Adrenal gland (tissue), 12 donors: ENCODE measurements around the gene COG7. TPM values are rescaled to one million over a fixed set of nuclear protein-coding genes. Genes with fewer than 3 reads are reported as not detected.

Experiments used
- DNase-seq, 7 donors: peaks; one replicate each; pipeline ENCODE4 v3.0.0-alpha.2; 2019 to 2020
- H3K27ac ChIP-seq, 5 donors: fragments of 200-600 bp; sonication (generic) in 4 of 5; 1 replicate in 3 of 5; 2 replicates in 2 of 5; pipeline versions ENCODE4 v1.5.1 to v1.8.0; 2016 to 2020; ENCODE audit warnings: mild to moderate bottlenecking in 1 of 5
- H3K27me3 ChIP-seq: fragments of 200-600 bp; 2 replicates; pipeline ENCODE4 v1.8.0; 2021
- H3K36me3 ChIP-seq, 2 donors: fragments of 200-600 bp; replicated peaks in 1 of 2; 1 replicate in 1 of 2; 2 replicates in 1 of 2; pipeline versions ENCODE4 v1.5.1 to v1.8.0; 2018 to 2022
- H3K4me1 ChIP-seq, 2 donors: fragments of 200-600 bp; replicated peaks in 1 of 2; 1 replicate in 1 of 2; 2 replicates in 1 of 2; pipeline versions ENCODE4 v1.5.1 to v1.8.0; 2018 to 2021
- H3K4me3 ChIP-seq, 4 donors: fragments of 200-600 bp; sonication (generic) in 3 of 4; one replicate each; pipeline ENCODE4 v1.5.1; 2016 to 2018
- H3K9me3 ChIP-seq, 3 donors: fragments of 200-600 bp; sonication (generic) in 1 of 3; replicated peaks in 1 of 3; 1 replicate in 2 of 3; 2 replicates in 1 of 3; pipeline versions ENCODE4 v1.5.1 to v1.8.0; 2016 to 2021
- POLR2A ChIP-seq, 2 donors: fragments of 450-650 bp; IDR thresholded peaks; one replicate each; pipeline ENCODE4 v1.6.1; 2017; ENCODE audit warnings: antibody characterized with exemption in 2 of 2, mild to moderate bottlenecking in 2 of 2, moderate library complexity in 1 of 2
- WGBS, 4 donors: extraction: QIAGEN DNeasy Blood & Tissue Kit in 2 of 4; methylation state at CpG; one replicate each; pipeline versions ENCODE4 v1.1.5 to v1.1.7; 2013 to 2017; 5-methylcytosine and 5-hydroxymethylcytosine counted together
- intact Hi-C, 2 donors: fragments of 100-400 bp; cut with DNase I; formaldehyde crosslinking; loops; one replicate each; pipeline versions ENCODE4 v1.14.1 to v1.15.0; 2022 to 2023
- polyA plus RNA-seq, 3 donors: library from polyadenylated mRNA; stranded (reverse); fragments of 200-250 nt in 2 of 3; fragments of 350-450 nt in 1 of 3; fragmentation: Illumina TruSeq in 1 of 3; extraction: RNeasy Lipid Tissue Mini Kit (QIAGEN cat#74804) in 1 of 3; gene quantifications; one replicate each; pipeline ENCODE4 v1.2.3, GENCODE V29; 2013 to 2014
- total RNA-seq, 9 donors: library from RNA; depleted of rRNA in 4 of 9; stranded (reverse); fragments of >200 nt in 4 of 9; fragments of 120-200 nt in 1 of 9; fragmentation: NEBNext Ultra II Directional in 1 of 9; extraction: Animal tissue kit (Norgen Biotek cat#: 25700) in 1 of 9; gene quantifications; one replicate each; pipeline versions ENCODE4 v1.1.0 to v1.2.4, GENCODE V29; 2013 to 2023
- TF ChIP-seq, protein P1 (sequence below), 6 experiments: fragments of 450-650 bp in 4 of 6; fragments of 200-600 bp in 2 of 6; sonication (generic) in 1 of 6; IDR thresholded peaks; 1 replicate in 5 of 6; 2 replicates in 1 of 6; pipeline versions ENCODE4 v1.5.1 to v1.8.0; 2016 to 2021; ENCODE audit warnings: antibody characterized with exemption in 6 of 6, mild to moderate bottlenecking in 2 of 6, moderate library complexity in 1 of 6
- donor health status: healthy with polysubstance abuse.
- donor health status: Bipolar disorder and iron deficiency.
- donor health status: DM: yes; HTN: yes; CAD: no.
- donor health status: DM: no; HTN: no; CAD: no.
- donor health status: DM: no; HTN: no; CAD: no.
- donor health status: DM: yes; HTN: yes; CAD: no.

Gene COG7
- total and polyA plus RNA-seq, 12 donors: 10.7 to 50.1 (median 21.4) TPM

DNA sequence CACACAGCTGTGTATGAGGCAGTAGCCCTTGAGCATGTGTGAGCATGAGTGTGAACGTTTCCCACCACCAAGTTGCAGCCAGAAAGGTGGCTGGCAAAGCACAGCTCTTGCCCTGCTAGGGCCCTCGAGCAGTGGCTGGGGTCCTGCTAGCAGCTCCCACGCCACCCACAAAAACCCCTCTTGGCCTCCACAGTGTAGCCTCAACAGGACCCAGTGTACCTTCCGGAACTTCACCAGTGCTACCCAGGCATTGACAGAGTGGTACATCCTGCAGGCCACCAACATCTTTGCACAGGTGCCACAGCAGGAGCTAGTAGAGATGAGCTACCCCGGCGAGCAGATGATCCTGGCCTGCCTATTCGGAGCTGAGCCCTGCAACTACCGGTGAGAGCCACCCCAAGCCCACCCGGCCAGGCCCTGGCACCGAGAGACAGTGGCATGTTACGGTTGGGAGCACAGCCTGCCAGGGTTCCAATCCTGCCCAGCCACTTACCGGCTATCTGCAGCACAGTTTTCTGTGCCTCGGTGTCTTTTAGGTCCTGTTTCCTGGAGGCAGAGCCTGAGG, 97.8 kb downstream of the COG7 start:
- Histone ChIP-seq H3K27ac (no peak overlapping the region), H3K4me1 (no peaks in the 10 kb centered on the region), H3K36me3 (no peaks in the 10 kb centered on the region), H3K4me3 (no peak overlapping the region), H3K9me3 (no peaks in the 10 kb centered on the region), H3K27me3 (no peaks in the 10 kb centered on the region)
- intact Hi-C loops: no loop called here
- WGBS, 4 donors: 86 to 94% (median 91%) methylated on average over 7 to 13 of the region's 13 CpGs
- TF ChIP-seq POLR2A (IDR thresholded peaks at IDR 0.05): no peak
- TF ChIP-seq, protein P1, sequence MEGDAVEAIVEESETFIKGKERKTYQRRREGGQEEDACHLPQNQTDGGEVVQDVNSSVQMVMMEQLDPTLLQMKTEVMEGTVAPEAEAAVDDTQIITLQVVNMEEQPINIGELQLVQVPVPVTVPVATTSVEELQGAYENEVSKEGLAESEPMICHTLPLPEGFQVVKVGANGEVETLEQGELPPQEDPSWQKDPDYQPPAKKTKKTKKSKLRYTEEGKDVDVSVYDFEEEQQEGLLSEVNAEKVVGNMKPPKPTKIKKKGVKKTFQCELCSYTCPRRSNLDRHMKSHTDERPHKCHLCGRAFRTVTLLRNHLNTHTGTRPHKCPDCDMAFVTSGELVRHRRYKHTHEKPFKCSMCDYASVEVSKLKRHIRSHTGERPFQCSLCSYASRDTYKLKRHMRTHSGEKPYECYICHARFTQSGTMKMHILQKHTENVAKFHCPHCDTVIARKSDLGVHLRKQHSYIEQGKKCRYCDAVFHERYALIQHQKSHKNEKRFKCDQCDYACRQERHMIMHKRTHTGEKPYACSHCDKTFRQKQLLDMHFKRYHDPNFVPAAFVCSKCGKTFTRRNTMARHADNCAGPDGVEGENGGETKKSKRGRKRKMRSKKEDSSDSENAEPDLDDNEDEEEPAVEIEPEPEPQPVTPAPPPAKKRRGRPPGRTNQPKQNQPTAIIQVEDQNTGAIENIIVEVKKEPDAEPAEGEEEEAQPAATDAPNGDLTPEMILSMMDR (IDR thresholded peaks at IDR 0.05): no peak
- no peak for DNase-seq

DNA sequence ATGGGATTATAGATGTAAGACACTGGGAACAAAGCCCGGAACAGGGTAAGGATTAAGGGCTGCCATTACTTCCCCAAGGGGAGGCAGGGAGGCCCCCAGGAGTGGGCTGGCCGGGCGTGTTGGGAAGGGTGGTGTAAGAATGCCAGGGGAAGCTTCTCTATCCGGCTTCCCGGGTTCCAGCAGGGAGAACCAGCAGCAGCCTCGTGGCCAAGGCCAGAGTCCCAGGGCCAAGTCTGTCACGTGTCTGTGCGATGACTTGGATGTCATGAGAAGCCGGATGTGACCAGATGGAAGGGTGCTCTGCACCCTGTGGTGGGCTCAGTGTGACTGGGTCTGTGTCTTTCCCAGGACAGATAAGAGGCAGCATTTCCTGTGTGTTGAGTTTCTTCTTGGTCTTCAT, 98.7 kb downstream of the COG7 start:
- Histone ChIP-seq H3K27me3 (no peaks in the 10 kb centered on the region), H3K27ac (no peak overlapping the region), H3K36me3 (no peaks in the 10 kb centered on the region), H3K4me1 (no peaks in the 10 kb centered on the region), H3K4me3 (no peak overlapping the region), H3K9me3 (no peaks in the 10 kb centered on the region)
- TF ChIP-seq POLR2A (IDR thresholded peaks at IDR 0.05): no peak
- TF ChIP-seq, protein P1 (IDR thresholded peaks at IDR 0.05): no peak
- no peak for DNase-seq
- WGBS, 4 donors: 37 to 70% (median 59%) methylated on average over 3 to 9 of the region's 9 CpGs
- intact Hi-C loops: no loop called here

DNA sequence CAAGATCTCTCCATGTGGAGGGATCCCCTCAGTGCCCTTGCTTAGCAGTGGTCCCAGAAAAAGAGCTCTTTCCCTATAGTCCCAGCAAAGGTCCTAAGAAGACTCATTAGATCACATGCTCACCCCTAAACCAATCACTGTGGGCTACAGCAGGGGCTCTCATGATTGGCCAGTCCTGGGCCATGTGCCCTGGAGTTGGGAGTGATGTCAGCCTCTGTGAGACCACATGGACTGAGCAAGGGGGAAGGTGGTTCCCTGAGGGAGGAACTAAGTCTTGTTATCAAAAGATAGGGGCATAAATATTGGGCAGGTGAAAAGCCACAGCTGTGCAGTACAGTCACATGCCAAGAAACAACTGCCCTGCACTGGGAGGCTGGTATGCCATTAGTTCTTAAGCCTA, 99.5 kb downstream of the COG7 start:
- no peak overlapping the region for H3K4me3 ChIP-seq
- TF ChIP-seq POLR2A (IDR thresholded peaks at IDR 0.05): no peak
- TF ChIP-seq, protein P1 (IDR thresholded peaks at IDR 0.05): no peak
- no peak for DNase-seq
- no peaks in the 10 kb centered on the region for H3K36me3 ChIP-seq
- no peaks in the 10 kb centered on the region for H3K4me1 ChIP-seq
- H3K27me3 ChIP-seq: no peaks in the 10 kb centered on the region
- intact Hi-C loops: no loop called here
- H3K27ac ChIP-seq: no peak overlapping the region
- no peaks in the 10 kb centered on the region for H3K9me3 ChIP-seq

DNA sequence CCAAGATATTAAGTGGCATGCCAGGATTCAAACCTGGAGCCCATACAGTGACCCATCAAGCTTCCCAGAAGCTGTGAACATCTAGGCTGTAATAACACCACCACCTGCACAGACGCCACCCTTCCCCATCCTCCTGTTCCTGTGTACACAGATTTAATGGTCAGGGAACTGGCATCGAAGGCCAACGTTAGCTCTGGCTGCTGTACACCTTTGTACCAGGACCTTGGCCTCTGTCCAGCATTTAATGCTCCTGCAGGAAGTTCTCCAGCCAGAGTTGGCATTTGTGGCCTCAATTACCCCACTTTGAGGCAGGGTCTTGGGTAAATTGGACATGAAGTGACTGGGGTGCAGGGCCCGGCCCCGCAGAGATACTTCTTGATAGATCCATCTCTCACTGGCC, 101.6 kb downstream of the COG7 start:
- Histone ChIP-seq H3K9me3 (no peaks in the 10 kb centered on the region), H3K27me3 (no peaks in the 10 kb centered on the region), H3K4me3 (no peak overlapping the region), H3K36me3 (no peaks in the 10 kb centered on the region), H3K4me1 (no peaks in the 10 kb centered on the region), H3K27ac (no peak overlapping the region)
- TF ChIP-seq, protein P1 (IDR thresholded peaks at IDR 0.05): no peak
- no peak for TF ChIP-seq POLR2A (IDR thresholded peaks at IDR 0.05)
- intact Hi-C loops: no loop called here
- no peak for DNase-seq
- 79 to 86% (median 82%) methylated on average over 5 of the region's 5 CpGs for WGBS, 4 donors
